DMS79 treated with DMSO at 0.1 percent for 48 hours (cell line): ENCODE measurements around the gene MID2.
"Not testable (repeated sequence)": the region's sequence is repeated elsewhere in the genome, so short reads cannot be mapped to it uniquely, and the experiment has no call there.

Experiments used
- DNase-seq: peaks from one replicate; lab custom pipeline; 2025; lab: John Stamatoyannopoulos, UW

Gene MID2

DNA sequence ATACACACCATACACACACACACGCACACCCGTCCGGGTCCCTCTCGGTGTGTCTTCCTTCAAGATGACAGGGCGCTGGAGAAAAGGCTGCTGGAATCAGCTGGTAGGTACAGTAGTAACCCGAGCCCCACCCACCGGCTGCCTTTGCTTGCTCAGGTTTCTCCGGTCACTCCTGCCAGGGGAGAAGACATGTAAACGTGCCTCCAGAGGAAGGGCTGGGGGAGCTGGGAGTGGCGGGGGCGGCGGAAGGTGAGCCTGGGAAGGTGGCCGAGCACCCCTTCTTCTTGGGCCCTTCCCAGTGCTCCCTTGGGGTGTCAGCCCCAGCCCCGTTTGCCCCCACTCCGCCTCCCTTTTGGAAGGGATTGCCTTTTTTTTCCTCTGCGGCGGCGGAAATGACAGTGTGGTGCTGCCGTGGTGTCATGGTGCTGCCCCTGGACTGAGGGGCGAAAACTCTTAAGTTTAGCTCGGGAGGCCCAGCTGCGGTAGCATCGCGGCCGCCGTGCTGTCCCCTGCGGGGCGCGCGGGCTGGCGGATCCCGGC is at the start of gene MID2:
Gene MID2, plus strand, starts transcription at position 169 of the 540 bp plus-strand sequence. CDS start 561 bp downstream, outside the sequence.
- DNase-seq, result peak; percentile 27

DNA sequence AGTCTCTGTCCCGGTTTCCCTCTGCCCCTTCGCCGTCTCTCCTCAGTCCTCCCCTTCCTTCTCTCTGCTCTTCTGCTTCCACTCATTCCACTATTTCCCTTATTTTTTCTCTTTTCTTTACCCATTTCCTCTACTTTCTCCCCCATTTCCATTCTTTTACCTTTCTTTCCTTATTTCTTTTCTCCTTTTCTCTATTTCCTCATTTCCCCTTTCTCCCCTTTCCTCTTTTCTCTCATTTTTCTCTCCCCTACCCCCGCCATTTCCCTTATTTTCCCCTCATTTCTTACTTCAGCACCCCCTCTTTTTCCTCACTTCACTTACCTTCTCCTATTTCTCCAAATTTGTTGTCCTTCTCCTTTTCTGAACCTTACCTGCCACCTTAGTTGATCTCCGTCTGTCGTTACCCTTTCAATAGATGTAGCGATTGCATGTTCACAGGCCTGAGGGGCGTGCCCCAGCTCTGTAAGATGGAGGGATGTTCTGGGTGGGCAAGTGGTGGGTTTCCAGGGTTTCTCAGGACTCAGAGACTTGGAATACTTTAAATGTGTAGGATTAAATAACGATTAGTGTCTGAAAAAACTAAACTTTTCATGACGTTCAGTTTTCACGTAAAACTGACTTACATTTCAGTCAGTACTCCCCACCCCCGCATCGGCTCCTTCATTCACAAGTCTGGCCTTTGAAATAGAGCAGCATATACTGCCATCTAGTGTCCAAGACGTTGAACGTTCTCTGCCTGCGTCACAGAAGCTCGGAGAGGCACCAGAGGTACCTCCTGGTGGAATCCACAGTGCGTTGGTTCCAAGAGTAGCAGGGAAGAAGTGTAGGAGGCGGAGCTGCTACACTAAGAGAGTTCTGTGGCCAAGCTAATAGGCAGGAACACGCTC is 48.8 kb upstream of the MID2 start:
- peak; percentile 70 for DNase-seq

- DNase-seq, result no peak
Observed at GRCh38 chrX:107777536-107777832, 48.2 kb upstream of the MID2 start, which contains the start of gene NCBP2L. TSS of gene NCBP2L (plus strand) at chrX:107777733. CDS start at chrX:107794221, 16,488 bp downstream.

- DNase-seq, result no peak
Observed at GRCh38 chrX:107780525-107780924, 45.1 kb upstream of the MID2 start.

GRCh38 chrX:107787827-107788226 is 37.8 kb upstream of the MID2 start:
- DNase-seq, result no peak

DNA sequence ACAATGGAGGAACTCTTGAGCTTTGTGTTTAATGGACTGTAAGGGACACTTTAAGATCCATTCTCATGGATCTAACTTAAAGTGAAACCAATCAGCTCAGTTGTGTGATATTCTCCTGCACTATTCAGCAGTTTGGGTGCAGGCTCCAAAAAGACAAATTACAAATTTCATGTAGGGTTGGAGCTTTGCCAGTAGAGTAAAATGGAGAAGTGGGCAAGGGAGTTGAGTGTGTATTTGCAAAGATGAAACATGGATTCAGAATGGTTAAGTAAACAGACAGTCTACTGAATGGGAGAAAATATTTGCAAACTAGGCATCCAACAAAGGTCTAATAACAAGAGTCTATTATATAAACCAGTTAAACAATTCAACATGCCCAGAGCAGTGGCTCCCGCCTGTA is 21.2 kb upstream of the MID2 start:
- no peak for DNase-seq

- DNase-seq, result no peak
Observed at GRCh38 chrX:107805179-107805578, 20.5 kb upstream of the MID2 start.

DNA sequence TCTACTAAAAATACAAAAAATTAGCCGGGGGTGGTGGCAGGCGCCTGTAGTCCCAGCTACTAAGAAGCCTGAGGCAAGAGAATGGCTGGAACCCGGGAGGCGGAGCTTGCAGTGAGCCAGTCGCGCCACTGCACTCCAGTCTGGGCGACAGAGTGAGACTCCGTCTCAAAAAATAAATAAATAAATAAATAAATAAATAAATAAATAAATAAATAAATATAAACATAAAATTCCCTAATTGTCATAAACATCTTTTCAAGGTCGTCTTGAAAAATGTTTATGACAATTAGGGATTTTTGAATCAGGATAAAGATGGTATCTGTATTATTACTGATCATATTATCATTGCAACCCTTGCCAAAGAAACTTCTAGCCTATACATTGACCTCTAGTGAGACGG is 15.6 kb upstream of the MID2 start:
- DNase-seq, result not testable (repeated sequence)

GRCh38 chrX:107818900-107819521 is 6.7 kb upstream of the MID2 start:
- no peak for DNase-seq

- DNase-seq, result no peak
Observed at GRCh38 chrX:107823042-107823441, 2.6 kb upstream of the MID2 start.

GRCh38 chrX:107823456-107823855 is 2.2 kb upstream of the MID2 start:
- no peak for DNase-seq

- peak; percentile 9 for DNase-seq
Observed at GRCh38 chrX:107826238-107827029, 768 bp downstream of the MID2 start.

- DNase-seq, result no peak
Observed at GRCh38 chrX:107827030-107827831, 1.6 kb downstream of the MID2 start.

GRCh38 chrX:107827852-107828251 is 2.2 kb downstream of the MID2 start:
- DNase-seq, result no peak

- DNase-seq, result no peak
Observed at GRCh38 chrX:107829878-107830277, 4.2 kb downstream of the MID2 start.

DNA sequence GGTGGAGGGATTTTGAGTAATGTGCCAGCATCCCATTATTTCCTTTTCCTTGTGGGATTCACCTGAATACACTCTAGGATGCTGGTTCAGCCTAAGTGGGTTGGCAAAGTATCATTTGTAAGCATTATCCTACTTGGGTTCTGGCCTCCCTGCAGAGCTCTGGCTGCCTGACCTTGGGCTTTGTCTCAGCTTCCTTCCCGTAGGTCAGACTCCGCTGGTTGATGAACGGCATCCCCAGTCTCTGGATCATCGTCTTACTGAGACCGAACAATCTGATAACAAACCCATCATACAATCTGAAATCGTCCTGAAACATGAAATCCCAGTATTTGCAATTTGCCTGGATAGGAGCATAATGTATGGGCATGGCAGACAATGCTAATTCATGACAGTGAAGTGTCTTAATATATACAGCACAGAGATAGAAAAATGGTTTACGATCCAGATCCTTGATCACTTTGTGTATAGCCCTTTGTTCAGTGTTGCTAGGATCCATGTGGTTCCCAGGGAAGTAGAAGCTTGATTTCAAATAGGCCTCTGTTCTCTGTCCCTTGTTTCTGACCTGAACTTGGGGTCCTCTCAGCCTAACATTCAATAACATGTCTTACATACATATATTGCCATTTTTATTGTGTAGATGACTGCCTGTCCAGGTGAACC is 5.5 kb downstream of the MID2 start:
- DNase-seq, result no peak

GRCh38 chrX:107834275-107835201 is 8.9 kb downstream of the MID2 start:
- DNase-seq, result no peak

DNA sequence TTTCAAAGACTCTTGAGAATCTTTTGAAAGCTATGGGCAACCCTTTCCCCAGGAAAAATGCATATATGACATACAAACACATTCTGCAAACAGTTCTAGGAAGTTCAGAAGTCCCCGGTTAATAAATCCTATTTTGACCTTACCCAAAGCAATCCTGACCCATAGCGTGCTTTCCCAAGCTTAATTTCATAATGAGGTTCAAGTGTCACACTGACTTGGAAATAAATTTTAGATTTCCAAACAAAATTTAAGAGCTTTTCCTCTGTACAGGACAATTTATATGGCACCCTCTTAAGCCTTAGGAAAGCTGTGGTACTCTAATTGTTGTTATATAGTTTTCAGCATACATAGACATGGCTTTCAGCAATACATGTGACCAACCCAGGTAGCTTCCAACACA is 11.3 kb downstream of the MID2 start:
- DNase-seq, result no peak

DNA sequence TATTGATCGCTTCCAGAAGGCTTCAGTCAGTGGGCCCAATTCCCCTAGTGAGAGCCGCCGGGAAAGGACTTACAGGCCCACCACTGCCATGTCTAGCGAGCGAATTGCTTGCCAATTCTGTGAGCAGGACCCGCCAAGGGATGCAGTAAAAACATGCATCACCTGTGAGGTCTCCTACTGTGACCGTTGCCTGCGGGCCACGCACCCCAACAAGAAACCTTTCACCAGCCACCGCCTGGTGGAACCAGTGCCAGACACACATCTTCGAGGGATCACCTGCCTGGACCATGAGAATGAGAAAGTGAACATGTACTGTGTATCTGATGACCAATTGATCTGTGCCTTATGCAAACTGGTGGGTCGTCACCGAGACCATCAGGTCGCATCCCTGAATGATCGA is 15.3 kb downstream of the MID2 start:
- DNase-seq, result no peak
